GM19035 (cell line): ENCODE data around the gene YBX1.

Experiments used
- ATAC-seq: cut with Tn5 transposase; IDR thresholded peaks from one replicate; pipeline ENCODE4 v1.9.1; 2021; ENCODE audit not compliant: unreplicated experiment

YBX1 gene

DNA sequence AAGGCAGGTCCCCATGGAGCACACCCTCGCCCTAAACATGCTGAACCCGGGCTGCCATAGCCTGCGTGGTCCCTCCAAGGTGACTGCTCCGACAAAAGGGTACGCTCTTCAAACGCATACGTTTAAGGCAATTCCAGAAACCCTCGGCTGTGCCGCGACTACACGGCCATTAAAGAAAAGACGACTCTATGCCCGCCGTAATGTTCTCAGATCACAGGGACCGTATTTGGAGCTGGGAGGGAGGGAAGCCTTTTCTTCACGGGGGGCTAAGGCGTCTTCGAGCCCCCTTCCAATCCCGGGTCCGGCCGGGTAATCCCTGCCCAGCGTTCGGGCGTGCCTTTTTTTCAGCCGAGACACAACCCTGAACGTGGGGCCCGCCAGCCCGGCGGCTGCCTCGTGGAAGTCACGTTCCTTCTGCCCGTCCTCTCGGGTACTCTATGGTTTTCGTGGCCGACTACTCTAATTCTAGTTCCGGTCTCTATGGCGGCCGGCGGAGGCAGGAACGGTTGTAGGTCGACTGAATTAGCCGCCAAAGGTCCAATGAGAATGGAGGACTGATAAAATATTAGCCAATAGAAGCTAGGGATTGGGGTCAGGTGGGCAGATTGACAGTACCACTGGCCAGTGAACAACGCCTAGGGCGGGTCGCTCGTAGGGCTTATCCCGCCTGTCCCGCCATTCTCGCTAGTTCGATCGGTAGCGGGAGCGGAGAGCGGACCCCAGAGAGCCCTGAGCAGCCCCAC lies at the start of gene YBX1:
Gene YBX1 (plus strand): TSS at position 678 of the 743 bp plus-strand sequence. CDS start 148 bp downstream, outside the sequence.
- ATAC-seq, result peak; percentile 92

GRCh38 chr1:42639116-42639515 lies 43.1 kb upstream of the YBX1 start:
- ATAC-seq, result no peak

DNA sequence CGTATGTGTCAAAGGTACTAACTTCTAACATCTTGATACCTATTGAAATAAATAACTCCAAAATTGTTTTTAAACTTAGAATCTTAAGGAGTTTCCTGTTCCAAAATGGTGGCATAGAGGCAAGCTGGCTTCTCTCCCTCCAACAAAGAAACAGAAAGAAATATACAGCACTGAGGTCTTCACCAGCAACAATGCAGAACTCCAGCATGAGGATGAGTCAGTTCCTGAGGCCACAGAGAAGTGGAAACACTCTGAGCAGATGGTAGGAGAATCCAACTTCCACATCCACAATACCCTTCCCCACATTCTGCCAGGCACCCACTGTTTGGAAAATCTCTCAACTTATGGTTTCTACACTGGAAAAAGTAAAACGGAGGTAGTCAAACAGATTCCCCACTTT lies 36.2 kb upstream of the YBX1 start:
- no peak for ATAC-seq

- no peak for ATAC-seq
Observed at GRCh38 chr1:42657201-42657600, 25.0 kb upstream of the YBX1 start.

GRCh38 chr1:42657981-42658876 lies 24.0 kb upstream of the YBX1 start, which contains the start of gene PPIH:
Gene PPIH (plus strand): TSS chr1:42658423. CDS start chr1:42658447, 24 bp downstream.
- peak; percentile 98 for ATAC-seq

DNA sequence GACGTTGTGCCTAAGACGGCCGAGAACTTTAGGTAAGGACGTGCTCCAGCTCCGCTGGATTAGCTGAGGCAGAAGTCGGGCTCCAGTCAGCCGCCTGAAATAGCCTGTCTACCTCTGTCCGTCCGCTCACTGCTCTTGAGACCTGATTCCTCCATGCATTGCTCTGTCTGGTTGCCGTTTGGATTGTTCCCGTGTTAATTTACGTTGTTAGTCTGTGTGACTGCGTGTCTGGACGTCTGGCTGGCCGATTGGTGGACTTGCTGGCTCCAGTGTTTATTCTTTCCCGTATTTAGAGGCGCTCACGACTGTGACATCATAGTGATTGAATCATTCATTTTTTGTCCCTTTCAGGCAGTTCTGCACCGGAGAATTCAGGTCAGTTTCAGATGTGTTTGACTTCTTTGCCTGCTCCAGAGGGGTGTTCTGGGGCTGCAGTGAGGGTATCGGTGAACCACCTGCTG lies 23.3 kb upstream of the YBX1 start:
- no peak for ATAC-seq

- no peak for ATAC-seq
Observed at GRCh38 chr1:42660907-42661500, 21.2 kb upstream of the YBX1 start.

- no peak for ATAC-seq
Observed at GRCh38 chr1:42669936-42670335, 12.3 kb upstream of the YBX1 start.

GRCh38 chr1:42670425-42670824 lies 11.8 kb upstream of the YBX1 start:
- no peak for ATAC-seq

DNA sequence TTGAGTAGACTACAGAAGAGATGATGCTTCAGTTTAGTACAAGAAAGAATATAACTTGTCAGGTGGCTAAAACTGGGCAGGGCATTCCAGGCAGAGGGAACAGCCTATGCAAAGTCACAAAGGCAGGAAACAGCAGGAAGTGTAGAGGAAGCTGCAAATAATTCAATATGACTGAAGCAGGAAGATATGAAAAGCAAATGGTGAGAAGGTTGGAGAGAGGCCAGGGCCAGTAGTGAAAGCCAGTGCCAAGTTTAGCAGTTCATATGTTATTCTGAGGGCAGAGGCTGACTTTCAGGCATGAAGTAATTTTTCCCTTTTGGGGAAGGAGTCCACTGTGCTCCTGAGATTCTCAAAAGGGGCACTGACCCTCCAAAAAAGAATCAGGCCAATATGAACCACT lies 8.0 kb upstream of the YBX1 start:
- ATAC-seq, result no peak

DNA sequence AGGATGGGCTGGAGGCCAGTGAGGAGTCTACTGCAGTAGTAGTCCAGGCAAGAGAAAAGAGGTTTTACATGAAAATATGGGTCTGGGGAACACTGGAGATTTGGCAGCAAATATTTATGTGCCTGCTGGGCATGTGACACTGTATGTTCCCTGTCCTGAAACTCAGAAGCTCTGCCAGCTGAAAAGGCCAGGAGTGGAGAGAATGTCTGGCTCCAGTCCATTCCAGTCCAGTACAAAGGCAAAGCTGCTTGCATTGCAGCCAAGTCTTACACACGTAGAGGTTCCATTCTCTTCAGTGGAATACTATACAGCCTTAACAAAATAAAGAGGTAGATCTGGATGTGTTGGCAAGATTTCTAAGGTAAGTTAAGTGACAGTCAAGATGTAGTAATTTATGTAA lies 7.5 kb upstream of the YBX1 start:
- no peak for ATAC-seq

DNA sequence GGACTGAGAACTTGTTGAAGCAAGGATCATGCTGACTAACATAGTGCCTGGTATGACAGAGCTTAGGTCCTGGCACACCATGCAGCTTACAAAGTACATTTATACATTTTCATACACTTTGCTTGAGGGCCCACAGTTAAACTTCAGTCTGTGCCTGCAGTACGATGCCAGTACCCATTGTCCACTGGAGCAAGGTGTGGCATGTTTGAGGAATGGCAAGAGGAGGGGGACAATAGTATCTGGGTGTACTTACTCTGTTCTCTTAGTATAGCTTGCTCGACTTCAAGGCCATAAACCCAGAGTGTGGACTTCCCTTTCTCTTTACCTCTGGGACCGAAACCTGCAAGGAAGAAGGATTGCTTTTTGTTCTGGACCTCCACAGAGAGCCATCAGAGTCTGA lies 6.8 kb upstream of the YBX1 start:
- no peak for ATAC-seq

DNA sequence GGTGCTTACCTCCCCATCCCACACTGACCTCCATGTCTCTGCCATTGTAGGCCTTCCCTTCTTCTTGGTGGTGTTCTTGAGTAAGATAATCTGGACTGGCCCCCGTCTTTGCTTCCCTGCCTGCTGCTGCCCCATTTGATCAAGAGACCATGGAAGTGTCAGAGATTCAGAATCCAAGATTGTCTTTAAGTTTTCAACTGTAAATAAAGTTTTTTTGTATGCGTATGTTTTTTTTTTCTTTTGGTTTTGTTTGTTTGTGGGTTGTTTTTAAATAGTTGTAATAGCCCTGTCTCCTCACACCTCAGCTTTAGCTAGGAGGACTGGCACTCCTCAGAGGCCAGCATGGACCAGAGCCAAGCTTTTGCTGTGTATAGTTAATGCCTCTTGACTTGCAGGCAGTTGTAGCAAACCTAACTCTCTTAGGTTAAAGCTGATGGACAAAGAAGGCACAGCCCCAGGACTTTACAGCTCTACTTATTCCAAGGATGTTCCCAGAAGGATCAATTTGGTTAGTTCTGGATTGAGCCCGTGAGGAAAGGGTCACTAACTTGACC lies 5.6 kb upstream of the YBX1 start:
- ATAC-seq, result no peak

DNA sequence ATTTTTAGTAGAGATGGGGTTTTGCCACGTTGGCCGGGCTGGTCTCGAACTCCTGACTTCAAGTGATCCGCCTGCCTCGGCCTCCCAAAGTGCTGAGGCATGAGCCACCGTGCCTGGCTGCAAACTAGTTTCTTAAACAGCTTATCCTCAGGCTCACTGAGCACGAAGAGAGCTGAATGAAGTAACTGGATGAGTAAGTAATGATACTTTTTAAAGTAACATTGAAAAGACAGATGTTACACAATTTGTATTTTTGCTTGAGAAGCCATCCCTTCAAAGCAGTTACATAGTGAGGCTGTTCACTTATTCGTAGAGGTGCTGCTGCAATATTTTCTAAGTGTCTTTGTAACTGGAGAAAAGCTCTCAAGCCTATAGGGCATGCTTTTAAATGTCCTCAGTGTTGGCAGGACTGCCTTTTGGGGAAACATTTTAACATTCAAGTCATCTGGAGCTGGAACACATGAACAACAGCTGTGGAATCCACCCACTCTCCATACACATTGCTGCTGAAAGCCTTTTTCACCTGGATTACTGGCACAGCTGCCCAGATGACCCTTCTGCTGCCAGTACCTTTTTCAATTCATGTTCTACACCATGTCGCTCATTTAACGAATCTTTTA lies 2.7 kb upstream of the YBX1 start:
- no peak for ATAC-seq

- ATAC-seq, result no peak
Observed at GRCh38 chr1:42680055-42680454, 2.2 kb upstream of the YBX1 start.

DNA sequence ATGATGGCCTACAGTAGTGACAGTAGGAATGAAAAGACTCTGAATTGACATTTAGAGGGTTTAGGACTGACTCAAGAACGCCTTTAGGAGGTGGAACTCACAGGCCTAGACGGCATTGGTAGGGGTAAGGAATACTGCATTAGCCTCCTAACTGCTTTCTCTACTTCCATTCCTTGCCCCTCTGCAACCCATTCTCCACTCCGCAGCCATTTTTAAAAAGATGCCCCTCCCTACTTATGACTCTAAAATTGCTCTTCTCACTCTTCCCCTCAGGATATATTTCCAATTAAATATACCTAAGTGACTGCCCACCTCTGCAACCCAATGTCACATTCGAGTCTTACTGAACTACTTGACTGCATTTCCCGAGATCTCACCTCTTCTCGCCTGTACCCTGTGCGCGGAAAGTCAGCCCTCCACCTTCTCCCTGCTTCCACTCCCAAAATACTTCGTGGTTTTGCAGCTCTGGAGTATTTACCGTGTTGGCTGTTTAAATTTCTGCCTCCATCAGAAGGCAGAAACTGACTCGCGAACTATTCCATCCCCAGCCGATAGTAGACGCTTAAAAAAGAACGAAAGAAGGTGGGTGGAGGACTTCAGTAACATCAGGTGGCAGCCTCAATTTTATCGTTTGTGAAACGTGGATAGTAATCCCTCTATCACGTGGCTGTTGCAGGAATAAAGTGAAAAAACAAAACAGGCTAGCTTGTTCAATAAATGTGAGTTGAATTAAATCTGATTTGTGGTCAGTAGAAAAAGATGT lies 1.1 kb upstream of the YBX1 start:
- no peak for ATAC-seq

DNA sequence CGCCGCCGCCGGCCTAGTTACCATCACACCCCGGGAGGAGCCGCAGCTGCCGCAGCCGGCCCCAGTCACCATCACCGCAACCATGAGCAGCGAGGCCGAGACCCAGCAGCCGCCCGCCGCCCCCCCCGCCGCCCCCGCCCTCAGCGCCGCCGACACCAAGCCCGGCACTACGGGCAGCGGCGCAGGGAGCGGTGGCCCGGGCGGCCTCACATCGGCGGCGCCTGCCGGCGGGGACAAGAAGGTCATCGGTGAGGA lies 193 bp downstream of the YBX1 start:
- ATAC-seq, result peak; percentile 24

GRCh38 chr1:42682739-42683531 lies 717 bp downstream of the YBX1 start:
- peak; percentile 46 for ATAC-seq

DNA sequence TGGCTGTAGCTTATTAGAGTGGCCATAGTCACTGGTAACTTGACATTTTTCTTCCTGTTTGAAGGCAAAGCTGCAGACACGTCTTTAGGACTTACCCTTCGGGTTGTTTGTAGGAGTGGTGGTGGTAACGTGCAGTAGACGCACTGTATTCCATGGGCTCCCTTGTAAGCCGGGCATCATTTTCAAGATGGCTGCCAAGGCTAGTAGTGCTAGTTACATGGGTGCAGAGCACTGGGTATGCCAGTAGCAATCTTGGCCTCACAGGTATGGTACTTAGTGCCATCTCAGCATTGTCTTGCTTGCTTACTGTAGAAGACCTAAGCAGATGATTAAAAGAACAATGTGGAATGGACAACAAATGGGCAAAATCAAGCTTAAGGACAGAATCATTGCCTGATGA lies 1.9 kb downstream of the YBX1 start:
- no peak for ATAC-seq

DNA sequence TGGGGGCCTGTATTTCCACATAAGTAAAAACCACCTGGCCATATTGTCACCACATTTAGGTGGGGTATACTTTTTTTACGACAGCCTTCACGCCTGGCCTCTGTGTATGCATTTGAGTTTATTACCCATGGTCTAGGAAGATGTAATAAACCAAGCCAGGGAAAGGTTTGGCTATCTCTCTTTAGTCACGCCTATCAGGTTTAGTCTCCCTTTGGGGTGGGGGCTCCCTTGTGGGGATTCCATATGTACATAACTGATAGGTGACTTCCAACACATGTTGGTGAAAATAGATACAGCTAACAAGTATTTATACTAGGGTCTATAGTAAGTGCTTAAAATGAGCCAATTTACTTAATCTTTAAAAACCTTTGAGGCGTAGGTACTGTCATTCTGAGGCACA lies 4.2 kb downstream of the YBX1 start:
- ATAC-seq, result no peak
